ENCODE measurements around the gene TRAPPC11.
"Not testable (repeated sequence)": the region's sequence is repeated elsewhere in the genome, so short reads cannot be mapped to it uniquely, and the experiment has no call there.

TRAPPC11 gene

DNA sequence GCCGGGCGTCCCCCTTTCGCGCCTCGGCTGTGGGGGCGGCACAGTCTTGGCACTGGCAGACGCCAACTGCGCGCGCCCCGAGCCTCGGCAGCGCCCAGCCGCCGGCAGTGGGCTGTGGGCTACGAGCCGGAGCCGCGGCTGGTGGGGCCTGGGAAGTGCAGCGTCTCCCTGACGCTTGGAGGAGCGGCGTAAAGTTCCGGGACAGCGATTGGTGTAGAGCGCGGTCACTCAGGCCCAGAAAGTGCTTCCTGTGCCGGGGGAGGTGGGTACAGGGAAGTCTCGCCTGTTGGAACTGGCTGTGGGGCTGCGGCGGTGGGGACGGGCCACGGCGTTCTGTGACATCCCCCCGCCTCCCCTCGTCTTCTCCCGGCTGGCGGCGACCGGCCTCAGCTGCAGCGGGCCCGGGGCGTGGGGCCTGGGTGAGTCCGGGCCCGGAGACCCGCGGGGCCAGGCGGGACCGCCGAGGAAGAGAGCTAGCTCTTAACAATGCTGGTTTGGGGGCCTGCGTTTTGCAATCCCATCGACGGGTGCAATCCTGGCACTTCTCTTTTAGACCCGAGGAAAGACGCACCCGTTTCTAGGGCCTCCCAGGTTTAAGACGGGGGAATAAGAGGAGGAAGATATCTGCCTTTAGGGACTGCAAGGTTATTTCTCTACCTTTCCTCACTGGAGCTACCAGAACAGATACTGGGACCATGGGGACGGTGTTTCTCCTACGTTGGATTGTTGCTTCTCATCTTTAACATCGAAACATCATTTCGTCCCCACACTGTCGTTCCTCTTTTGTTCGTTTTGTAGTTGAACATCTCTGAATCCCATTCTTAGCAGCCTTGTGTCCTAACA is at the start of gene TRAPPC11, which contains the start of gene RWDD4:
Gene TRAPPC11, plus strand, starts transcription at position 265 of the 843 bp plus-strand sequence. CDS start 4,575 bp downstream, outside the sequence.
Gene RWDD4, minus strand, starts transcription at position 157 of the 843 bp plus-strand sequence. CDS start 233 bp downstream, outside the sequence.
- peak; percentile 97 for DNase-seq (ENCODE audit: low spot score)

DNA sequence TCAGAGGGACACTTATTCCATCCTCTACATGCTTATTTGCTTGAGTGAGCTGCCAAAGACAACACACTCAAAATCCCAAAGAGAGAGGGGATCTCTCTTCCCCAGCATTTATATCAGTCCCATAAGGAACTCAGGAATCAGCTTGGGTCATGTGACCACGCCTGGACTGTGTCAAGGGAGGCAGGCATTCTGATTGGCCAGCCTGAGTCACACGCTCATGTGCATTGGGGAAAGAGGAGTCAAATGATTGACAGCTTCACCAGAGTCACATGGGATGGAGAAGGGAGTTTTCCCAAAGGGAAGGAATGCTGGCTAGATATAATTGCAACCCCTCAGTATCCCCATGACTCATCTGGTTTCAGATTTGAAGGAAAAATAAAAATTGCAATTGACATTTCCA is 49.1 kb upstream of the TRAPPC11 start:
- DNase-seq (ENCODE audit: low spot score): no peak

DNA sequence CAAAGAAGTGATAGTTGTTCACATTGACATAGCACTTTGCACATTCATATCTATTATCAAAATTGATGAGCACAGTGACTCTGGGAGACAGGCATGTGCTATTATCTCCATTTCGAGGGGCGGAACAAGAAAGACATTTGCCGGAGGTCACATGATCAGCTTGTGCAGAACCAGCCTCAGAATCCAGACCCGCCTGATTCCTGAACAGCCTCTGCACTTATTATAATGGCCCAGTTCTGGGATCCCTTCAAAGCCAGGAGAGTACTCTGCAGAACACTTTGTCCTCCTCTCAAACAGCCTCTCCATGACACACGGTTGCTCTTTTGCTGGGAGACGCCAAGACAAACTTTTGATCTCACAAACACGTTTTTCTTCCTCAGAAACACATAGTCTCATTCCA is 48.5 kb upstream of the TRAPPC11 start:
- DNase-seq (ENCODE audit: low spot score): no peak

DNA sequence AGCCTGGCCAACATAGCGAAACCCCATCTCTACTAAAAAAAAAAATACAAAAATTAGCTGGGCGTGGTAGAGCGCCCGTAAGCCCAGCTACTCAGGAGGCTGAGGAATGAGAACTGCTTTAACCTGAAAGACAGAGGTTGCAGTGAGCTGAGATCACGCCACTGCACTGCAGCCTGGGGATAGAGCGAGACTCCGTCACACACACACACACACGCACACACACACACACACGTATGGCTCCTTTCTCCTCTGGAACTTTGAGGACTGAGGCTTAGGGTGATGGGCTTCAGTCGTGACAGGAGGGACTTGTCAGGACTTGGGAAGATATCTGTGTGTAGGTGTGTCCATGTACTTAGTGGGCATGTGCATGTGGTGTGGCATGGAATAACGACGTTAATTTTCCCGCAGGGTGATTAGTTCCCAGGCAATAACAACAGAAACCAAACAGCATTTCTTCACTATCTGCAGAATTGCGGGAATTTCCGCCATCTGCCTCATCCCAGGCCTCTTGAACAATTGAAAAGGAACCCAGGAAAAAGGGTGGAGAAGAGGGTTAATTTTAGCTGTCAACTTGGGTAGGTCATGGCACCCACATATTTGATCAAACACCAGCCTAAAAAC is 47.8 kb upstream of the TRAPPC11 start:
- DNase-seq (ENCODE audit: low spot score): no peak

DNA sequence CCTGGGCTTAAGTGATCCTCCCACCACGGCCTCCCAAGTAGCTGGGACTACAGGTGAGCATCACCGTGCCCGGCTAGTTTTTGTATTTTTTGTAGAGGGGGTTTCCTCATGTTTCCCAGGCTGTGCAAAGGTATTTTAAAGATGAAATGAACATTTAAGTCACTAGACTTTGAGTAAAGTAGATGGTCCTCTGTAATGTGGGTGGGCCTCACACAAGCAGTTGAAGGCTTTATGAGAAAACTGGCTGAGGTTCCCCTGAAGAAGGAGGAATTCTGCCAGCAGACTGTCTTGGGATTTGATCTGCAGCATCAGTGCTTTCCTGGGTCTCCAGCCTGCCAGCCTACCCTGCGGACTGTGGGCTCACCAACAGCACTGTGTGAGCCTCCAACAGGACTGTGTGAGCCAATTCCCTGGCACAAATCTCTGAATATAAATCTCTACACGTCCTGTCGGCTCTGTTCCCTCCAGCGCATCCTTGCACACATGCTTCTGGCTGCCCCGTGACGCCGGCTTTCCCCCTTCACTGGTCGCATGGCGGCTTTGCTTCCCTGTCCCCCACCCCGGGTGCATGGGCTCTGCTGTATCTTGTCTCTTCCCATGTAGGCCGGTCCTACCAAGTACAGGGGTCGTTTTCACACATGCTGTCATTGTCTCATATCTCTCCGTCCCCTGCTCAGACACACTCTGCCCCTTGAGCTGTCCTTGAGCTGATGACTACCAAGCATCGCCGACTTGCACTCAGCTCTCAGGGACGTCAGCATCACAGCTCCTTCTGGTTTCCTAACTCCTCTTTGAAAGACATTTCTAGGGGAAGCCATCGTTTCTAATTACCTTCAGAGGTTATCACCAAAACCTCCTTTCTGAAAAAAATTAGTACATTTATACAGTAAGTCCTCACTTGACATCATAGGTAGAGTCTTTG is 46.5 kb upstream of the TRAPPC11 start:
- DNase-seq (ENCODE audit: low spot score): no peak

DNA sequence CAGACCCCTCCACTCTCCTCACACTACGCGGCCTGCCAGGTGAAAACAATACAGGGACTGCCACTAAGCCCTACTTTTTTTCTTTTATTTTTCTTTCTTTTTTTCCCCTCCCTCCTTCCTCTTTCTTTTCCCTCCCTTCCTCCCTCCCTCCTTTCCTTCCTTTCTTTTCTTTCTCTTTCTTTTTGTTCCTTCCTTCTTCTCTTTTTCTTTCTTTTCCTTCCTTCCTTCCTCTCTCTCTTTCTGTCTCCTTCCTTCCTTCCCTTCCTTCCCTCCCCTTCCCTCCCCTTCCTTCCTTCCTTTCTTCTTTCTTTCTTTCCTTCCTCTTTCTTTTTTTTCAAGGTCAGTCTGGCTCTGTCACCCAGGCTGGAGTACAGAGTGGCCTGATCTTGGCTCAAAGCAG is 42.0 kb upstream of the TRAPPC11 start:
- DNase-seq (ENCODE audit: low spot score): no peak

DNA sequence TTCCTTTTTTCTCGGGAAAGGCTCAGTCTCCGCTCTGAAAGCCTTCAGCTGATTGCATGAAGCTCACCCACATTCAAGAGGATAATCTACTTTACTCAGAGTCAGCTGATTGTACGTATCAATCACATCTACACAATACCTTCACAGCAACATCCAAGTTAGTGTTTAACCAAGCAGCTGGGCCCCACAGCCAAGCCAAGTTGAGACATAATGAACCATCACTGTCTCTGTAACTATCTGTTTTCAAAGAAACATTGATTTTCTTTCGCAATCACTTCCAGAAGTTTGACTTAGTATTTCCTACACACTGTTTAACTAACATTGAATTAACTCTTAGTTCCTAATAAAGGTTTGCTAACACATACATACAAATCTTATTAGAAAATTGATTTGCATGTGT is 40.4 kb upstream of the TRAPPC11 start:
- no peak for DNase-seq (ENCODE audit: low spot score)

DNA sequence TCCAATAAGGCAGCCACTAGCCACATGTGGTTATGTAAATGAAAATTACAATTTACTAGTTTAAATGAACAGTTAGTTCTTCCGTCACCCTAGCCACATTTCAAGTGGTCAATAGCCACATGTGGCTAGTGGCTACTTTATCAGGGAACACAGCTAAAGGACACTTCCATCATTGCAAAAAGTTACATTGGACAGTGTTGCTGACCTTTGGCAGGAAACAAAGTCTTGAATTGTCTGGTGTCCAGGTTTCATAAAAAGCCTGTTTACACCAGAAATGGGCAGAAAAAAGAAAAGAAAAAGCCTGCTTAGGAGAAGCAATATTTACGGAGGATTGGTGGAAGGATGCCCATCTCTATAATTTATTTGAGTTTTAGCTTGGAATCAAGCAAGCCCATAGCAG is 38.7 kb upstream of the TRAPPC11 start:
- DNase-seq (ENCODE audit: low spot score): no peak

DNA sequence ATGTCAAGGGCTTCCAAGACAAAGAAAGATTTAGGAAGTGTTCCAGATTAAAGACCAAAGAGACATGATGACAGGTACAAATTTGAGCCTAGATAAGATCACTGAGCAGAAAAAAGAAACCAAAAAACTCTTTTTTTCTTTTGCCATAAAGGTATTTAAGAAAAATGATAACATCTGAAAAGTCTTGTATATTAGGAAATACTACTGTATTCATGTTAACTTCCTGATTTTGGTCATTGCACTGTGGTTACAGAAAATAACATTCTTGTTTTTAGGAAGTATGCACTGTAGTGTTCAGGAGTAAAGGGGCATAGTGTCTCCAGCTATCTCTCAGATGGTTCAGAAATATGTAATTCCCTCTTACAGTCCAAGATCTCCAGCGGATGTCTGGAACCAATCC is 37.2 kb upstream of the TRAPPC11 start:
- DNase-seq (ENCODE audit: low spot score): no peak

DNA sequence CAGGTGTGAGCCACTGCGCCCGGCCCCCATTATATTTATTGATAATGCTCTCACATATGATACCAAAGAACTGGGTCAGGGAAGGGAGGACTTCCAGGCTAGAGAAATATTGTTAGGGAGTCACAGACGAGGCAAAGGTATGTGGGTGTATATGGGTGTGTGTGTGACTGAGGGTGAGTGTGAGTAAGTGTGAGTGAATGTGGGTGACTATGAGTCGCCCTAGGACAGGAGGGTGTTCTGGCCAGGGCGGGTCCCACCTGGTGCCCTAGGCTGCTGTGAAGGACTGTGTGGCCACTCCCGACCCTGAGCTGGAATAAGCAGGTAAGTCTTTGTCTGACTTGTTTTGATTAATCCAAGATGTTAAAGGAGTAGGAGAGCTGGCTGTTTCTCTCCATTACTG is 34.5 kb upstream of the TRAPPC11 start:
- DNase-seq (ENCODE audit: low spot score): no peak

DNA sequence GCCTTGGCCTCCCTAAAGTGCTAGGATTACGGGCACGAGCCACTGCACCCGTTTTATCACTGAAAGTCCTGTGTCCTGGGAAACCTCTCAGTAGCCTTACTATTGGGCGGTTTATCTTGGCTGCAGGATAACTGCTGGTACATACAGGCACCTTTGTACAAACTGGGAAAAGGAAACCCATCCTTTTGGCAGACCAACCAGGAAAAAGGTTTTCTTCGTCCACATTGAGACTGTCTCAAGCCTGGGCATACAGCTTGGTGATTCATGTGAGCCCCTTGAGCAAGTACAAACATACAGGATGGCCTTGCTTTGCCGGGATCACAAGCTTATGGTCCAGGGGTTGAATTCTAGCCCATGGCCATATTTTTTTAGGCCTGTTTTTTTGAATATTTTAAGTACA is 32.9 kb upstream of the TRAPPC11 start:
- no peak for DNase-seq (ENCODE audit: low spot score)

DNA sequence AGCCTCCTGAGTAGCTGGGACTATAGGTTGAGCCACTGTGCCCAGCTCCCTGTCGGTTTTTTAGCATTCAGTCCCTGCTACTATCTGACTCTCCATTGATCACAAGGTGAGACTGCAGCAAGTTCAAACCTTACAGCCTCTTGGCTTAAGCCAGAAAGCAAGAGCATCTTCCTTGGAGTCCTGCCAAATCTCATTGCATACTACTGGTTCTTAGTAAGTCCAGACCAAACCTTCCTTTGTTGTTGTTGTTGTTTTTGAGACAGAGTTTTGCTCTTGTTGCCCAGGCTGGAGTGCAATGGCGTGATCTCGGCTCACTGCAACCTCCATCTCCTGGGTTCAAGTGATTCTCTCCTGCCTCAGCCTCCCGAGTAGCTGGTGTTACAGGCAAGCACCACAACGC is 31.8 kb upstream of the TRAPPC11 start:
- DNase-seq (ENCODE audit: low spot score): not testable (repeated sequence)

DNA sequence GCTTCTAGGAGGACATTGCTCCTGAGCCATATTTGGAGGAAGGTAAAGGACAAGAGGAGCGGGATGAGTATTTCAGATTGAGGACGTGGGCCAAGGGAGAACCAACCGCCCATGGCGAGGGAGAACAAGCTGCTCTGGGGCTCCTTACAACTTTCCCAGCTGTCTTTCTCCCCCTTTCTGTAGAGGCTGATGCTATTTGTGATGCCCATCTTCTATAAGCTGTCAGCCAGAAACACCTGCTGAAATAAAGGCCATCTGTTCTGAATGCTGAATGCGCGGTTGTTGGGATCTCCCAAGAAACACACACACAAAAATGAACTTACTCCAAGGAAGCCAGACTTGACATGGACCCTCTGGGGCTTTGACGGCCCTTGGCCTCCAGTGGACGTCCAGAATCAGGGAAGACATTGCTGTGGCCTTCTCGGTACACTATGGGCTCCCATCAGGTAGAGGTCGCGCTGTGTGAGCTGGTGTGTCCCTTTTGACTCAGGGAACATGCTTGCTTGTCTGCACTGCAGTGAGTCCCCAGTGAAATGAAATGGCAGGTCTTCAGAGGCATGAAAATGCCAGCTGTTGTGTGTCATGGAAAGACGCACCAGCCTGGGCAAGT is 31.0 kb upstream of the TRAPPC11 start:
- no peak for DNase-seq (ENCODE audit: low spot score)

DNA sequence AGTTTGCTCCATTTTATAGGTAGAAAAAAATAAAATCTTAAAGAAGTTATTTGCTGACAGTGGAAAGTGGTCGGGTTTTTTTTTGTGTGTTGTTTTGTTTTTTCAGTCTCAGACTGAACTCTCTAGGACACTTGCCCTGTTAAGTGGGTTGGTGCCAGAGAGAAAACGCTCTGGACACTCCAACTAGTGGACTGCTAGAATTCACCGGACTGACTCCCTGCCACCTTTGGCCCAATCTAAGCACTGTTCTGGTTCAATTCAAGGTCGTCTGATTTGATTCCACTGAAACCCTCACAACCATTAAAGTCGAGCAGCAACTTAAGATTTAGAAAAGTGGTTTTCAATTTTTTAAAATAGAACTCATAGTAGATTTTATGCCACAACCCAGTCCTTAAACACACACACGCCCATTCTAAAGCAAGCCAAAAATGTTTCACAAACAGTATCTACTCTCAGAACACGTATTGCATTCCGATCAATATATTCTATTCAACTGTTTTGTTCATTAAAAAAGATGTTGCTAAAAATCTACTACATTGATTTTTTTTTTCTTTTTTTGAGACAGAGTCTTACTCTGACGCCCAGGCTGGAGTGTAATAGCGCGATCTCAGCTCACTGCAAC is 27.4 kb upstream of the TRAPPC11 start:
- DNase-seq (ENCODE audit: low spot score): no peak

DNA sequence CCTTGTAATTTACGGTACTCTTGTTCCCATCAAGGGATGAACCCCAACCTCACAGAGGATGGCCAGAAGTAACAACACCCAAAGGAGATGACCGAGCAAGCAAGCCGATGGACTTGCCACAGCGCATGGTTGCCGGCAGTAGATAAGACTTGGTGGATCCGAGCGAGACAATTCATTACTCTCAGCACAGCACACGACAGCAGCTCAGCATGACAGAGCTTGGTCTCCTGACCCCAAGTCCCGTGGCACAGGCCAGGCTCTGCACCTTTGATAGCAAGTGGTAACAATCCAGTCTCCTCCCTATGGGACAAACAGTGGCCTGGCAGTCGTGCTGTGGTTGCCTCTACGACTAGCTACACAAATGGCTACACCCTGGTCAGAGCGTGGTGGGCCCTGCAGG is 26.4 kb upstream of the TRAPPC11 start:
- DNase-seq (ENCODE audit: low spot score): no peak

DNA sequence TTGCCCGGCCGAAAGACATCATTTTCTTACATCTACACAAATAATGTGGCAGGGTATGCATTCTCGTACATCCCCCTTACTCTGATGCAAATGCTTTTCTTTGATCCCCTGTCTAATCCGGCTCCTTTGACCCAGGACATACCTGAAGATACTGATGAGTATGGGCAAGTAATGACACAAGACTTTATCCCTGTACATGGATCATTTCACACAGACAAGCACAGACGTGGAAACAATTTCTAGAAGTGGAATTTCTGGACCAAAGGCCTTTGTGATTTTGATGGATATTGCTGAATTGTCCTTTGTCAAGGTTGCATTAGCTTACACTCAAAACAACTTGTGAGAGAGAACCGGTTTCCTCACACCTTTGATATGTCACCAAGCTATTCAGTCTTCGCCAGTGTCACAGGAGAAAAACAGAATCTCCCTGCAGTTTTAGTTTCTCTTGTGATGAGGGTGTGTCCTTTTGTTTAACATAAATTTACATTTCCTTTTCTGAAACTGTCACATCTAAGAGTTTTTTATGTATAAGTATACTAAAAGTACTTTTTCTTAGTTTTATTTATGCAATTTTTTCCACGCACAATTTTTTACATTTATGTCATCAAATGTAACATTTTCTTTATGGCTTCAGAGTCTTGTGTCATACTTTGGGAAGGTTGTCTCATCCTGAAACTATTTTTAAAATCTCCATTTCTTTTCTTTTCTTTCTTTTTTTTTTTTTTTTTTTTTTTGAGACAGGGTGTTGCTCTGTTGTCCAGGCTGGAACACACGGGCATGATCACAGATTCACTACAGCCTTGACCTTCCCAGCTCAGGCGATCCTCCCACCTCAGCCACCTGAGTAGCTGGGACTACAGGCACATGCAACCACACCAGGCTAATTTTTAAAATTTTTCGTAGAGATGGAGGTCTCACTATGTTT is 25.4 kb upstream of the TRAPPC11 start:
- no peak for DNase-seq (ENCODE audit: low spot score)

DNA sequence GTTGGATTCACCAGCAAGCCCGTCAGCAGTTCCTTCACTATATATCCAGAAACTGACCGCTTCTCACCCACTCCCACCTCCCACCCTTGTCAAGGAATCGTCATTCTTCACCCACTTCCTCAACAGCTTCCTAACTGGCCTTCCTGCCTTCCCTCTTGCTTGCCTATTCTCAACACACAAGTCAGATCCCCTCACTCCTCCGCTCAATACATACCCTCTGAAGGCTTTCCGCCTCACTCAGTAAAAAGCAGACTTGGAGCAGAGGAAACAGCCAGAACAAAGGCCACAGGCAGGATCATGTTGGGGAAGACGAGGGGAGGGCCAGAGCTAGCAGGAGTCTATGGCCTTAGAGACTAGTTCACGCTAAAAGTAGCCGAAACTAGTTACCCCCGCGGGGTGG is 23.8 kb upstream of the TRAPPC11 start:
- DNase-seq (ENCODE audit: low spot score): no peak

DNA sequence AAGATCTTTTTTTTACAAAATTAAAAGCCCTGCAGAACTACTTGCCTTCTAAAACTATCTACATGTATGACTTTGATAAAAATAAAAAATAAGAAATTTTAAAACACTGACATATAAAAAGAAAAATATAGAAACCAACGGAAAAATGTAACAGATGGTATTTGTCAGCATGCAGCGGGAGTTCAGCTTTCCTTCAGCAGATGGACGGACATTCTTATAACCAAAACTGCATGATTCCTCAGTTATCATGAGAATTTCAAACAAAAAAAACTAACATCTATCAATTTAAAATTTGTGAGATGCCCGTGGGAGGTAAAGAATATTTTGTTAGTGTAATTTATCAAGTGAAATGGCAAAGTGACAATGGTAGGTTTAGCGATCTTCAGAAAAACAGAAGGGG is 23.4 kb upstream of the TRAPPC11 start:
- DNase-seq (ENCODE audit: low spot score): no peak

DNA sequence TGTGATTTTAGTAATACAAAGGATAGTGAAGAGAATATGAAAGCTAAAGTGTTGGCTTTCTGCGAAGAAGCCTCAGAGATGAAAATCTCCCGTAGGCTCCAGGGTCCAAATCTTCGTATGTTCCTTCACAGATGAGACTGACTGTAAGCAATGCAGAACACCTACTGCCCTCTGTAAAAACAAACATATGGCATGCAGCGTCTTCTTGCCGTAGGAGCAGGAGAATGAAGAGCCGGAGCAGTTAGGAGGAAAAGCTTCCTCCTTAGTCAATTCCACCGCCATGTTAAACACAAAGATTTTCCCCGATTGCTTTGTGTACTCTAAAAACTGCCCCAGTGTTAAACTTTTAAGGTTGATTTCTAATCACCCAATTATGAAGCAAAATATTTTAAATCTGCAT is 22.6 kb upstream of the TRAPPC11 start:
- DNase-seq (ENCODE audit: low spot score): no peak

DNA sequence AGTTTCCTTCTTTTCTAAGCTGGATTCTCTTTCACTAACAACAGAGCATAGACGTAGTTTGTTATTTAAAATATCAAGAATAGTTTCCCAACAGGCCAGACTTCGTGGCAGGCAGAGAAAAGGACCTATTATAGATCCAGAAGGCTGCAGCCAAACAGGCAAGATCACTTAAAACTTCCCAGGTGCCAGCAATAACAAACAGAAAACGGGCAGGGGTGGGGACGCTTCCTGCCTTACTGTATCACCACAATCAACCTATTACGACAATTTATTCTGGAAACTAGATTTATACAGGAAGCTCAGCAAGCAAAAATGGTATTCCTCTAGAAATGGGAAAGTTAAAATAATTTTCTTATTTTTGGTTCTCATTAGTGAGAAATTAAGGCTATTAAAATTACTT is 22.2 kb upstream of the TRAPPC11 start:
- no peak for DNase-seq (ENCODE audit: low spot score)

Measured in CD4-positive, alpha-beta T cell treated with Interleukin-15 for 4 hours (primary cell).